D721Med (cell line): ENCODE results near the gene ZNF462.

ENCODE experiments used
- DNase-seq: peaks from one replicate; pipeline ENCODE4 v3.0.0; 2011; ENCODE audit warnings: low spot score; ENCODE audit not compliant: insufficient read length
- FAIRE-seq: peaks from 2 replicates; lab custom pipeline; 2011; peaks lifted over from hg19 to GRCh38; lab: Jason Lieb, UNC
- TF ChIP-seq, protein P1 (sequence below): IDR thresholded peaks from 2 replicates; pipeline ENCODE4 v1.5.1; 2012; ENCODE audit warnings: mild to moderate bottlenecking, control low read depth; ENCODE audit not compliant: insufficient read depth; ENCODE audit errors: missing control alignments

ZNF462 gene

DNA sequence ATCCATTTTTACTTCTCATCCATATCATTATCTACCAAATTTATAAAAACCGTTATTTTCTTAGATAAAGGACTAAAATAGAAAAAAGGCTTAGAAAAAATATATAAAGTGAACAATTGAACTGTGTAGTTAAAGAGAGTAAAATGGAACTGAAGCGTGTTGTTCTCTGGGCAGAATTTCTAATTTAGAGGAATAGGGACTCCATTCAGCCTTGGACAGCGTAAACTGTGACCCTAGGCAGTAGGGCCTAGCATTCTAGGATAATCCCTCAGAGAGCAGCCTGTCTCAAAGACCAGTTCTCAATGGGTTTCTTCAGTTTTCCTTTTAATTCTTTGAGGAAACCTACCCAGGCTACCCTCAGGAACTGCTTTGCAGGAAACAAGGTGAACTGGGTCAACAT, 11.1 kb downstream of the ZNF462 start:
- TF ChIP-seq, protein P1, sequence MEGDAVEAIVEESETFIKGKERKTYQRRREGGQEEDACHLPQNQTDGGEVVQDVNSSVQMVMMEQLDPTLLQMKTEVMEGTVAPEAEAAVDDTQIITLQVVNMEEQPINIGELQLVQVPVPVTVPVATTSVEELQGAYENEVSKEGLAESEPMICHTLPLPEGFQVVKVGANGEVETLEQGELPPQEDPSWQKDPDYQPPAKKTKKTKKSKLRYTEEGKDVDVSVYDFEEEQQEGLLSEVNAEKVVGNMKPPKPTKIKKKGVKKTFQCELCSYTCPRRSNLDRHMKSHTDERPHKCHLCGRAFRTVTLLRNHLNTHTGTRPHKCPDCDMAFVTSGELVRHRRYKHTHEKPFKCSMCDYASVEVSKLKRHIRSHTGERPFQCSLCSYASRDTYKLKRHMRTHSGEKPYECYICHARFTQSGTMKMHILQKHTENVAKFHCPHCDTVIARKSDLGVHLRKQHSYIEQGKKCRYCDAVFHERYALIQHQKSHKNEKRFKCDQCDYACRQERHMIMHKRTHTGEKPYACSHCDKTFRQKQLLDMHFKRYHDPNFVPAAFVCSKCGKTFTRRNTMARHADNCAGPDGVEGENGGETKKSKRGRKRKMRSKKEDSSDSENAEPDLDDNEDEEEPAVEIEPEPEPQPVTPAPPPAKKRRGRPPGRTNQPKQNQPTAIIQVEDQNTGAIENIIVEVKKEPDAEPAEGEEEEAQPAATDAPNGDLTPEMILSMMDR, result no peak
- FAIRE-seq, result no peak
- no peak for DNase-seq

DNA sequence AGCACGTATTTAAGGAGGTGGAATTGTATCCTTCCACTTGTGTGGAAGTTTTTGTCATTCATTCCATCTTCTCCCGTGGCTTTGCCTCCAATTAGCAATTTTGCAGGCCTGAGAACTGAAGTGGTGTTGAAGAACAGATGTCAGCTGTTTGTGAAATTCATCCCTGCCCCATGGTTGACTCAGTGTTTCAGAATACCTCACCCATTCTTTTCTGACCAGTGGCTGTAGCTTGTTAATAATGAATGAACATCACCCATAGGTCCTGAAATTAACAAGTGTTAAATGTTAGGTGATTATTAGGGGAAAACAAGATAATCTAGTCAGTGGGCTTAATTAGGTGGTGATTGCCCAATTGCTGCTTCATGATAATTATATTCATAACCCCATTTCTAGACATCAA, 11.7 kb downstream of the ZNF462 start:
- DNase-seq (no peak), FAIRE-seq (no peak)
- TF ChIP-seq, protein P1, result no peak

DNA sequence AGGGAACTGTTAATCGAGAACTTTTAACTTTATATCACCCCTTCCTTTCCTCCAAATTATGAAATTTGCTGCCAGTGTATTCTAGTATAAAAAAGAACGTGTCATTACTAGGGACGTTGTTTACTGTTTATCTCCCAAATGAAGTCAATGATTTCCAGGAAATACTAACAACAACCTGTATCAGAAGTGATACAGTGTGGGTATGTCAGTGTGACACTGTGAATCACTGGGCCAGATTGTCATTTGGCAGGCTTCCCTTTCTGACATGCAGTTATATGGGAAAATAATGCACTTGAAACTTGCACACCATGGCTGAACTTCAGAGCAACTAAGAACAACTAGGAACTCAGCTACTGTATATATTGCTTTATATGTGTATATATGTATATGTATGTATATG, 12.6 kb downstream of the ZNF462 start:
- FAIRE-seq (no peak), DNase-seq (no peak)
- TF ChIP-seq, protein P1, result no peak

DNA sequence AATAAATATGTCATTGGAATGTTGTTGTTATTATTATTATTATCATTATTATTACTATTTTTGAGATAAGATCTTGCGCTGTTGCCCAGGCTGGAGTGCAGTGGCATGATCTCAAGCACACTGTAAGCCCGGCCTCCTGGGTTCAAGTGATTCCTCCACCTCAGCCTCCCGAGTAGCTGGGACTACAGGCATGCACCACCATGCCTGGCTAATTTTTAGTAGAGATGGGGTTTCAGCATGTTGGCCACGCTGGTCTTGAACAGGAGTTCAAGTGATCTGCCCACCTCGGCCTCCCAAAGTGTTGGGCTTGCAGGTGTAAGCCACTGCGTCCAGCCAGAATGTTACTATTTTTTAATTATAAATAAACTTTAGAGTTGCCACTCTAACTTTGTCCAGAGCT, 14.4 kb downstream of the ZNF462 start:
- FAIRE-seq (no peak), DNase-seq (no peak)
- TF ChIP-seq, protein P1, result no peak

DNA sequence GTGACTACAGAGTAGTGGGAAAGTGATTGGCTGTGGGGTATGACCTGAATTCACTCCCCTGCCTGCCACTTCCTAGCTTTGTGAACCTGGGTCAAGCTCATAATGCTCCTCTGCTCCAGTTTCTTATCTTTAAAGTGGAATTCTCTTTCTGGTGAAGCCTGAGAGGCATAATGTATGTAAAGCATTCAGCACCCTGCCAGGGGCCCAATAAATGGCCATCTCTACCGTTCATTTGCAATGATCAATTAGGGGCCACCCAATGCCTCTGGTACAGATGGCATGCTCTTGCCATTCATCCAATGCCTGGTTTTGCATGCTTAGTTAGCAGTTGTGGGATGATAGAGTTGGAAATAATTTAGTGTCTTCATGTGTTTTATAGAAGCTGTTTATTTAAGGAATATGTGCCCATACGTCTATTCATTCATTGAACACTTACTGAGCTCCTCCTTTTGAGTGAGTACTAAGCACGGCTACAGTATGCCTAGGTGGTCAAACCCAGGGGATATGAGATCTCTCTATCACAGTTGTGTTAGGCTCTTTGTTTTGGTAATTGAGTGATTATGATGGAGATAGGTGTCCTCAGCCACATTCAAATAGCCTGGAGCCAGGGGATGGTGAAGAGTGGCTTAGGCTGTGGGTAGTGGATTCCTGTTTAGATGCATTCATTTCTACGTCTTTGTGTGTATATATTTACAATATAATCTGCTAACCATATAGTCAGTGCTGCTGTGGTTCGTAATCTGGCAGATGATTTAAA, 15.3 kb downstream of the ZNF462 start:
- TF ChIP-seq, protein P1, result no peak
- no peak for DNase-seq
- FAIRE-seq, result no peak

DNA sequence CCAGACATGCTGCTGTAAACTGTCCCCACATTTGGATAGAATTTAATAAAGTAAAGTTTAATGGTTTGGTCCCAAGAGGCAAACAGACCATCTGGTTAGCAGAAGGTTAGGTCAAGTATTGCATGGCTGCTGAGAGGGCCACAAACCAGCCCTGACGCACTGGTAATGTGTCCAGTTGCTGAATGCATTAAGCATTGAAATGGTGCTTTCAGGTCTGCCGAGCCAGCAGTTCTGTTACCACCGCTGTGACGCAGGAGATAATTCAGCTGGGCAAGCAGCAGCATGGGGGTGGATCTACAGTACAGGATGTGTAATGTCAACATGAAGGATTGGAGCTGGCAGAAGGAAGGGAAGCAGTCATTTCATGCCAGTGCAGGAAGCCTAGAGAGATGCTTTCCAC, 16.0 kb downstream of the ZNF462 start:
- DNase-seq (no peak), FAIRE-seq (no peak)
- TF ChIP-seq, protein P1, result no peak

DNA sequence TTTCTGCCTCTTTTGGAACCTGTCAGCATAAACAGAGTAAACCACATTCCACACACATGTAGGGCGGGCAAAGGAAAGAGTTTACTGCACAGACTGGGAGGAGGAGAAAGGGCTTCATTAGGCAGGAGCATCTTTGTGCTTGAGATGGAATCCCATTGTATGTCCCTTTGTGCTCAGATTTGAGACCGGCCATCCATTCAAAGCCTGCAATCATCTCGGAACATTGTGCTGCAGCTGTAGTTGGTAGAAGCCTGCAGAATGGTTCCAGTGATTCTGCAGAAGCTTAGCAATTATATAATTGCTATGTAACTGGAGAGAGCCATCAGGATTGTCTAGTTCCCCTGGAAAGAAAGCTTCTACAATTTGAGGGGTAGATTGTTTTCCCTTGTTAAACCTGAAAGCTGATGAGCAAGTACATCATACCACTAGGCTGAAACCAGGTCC, 16.5 kb downstream of the ZNF462 start:
- no peak for FAIRE-seq
- TF ChIP-seq, protein P1, result no peak
- no peak for DNase-seq
